IMR-90 (cell line): ENCODE data around the gene RAB5B. TPM values are rescaled to one million over a fixed set of nuclear protein-coding genes. Genes with fewer than 3 reads are reported as not detected.

ENCODE experiments used
- ATAC-seq: fragments of 200-7000 bp; cut with Tn5 transposase; 2 replicates; pipeline ENCODE4 v1.9.1; 2020; ENCODE audit warnings: low read depth, mild to moderate bottlenecking, moderate library complexity
- BruUV-seq: library from RNA; stranded (reverse); fragments of 400-500 nt; replicated peaks from 2 replicates; lab custom pipeline; 2021; lab: Mats Ljungman, UMichigan
- CTCF ChIA-PET: fragments of 300-600 bp; formaldehyde crosslinking; extraction: SDS; loops from one replicate; lab custom pipeline; 2021; ENCODE audit warnings: antibody characterized with exemption; lab: Yijun Ruan, JAX
- POLR2A ChIA-PET: fragments of 300-600 bp; sonication (Branson Sonifier 250); formaldehyde crosslinking; loops from one replicate; lab custom pipeline; 2022; ENCODE audit warnings: antibody characterized with exemption; ENCODE audit not compliant: unreplicated experiment; lab: Charles Lee
- DNase-seq: peaks from one replicate; pipeline ENCODE4 v3.0.0; 2013
- H2AFZ ChIP-seq: replicated peaks from 2 replicates; pipeline ENCODE3; 2013; ENCODE audit warnings: low read length, mild to moderate bottlenecking; ENCODE audit not compliant: poor library complexity
- H2AK5ac ChIP-seq: 2 replicates; pipeline ENCODE4 v1.6.1; 2013; ENCODE audit warnings: low read depth, low read length, inconsistent platforms
- H2AK9ac ChIP-seq: replicated peaks from 2 replicates; pipeline ENCODE3; 2013; ENCODE audit warnings: mild to moderate bottlenecking, low read depth, low read length, moderate library complexity; ENCODE audit not compliant: poor library complexity
- H2BK120ac ChIP-seq: 2 replicates; pipeline ENCODE4 v1.6.1; 2013; ENCODE audit warnings: low read depth, low read length, inconsistent platforms
- H2BK15ac ChIP-seq: 3 replicates; pipeline ENCODE4 v1.6.1; 2013; ENCODE audit warnings: low read depth, low read length, inconsistent platforms
- H2BK20ac ChIP-seq: 2 replicates; pipeline ENCODE4 v1.6.1; 2013; ENCODE audit warnings: low read depth, mild to moderate bottlenecking, inconsistent platforms, low read length, moderate library complexity
- H2BK5ac ChIP-seq: 2 replicates; pipeline ENCODE4 v1.6.1; 2013; ENCODE audit warnings: mild to moderate bottlenecking, low read depth, low read length, inconsistent platforms; ENCODE audit not compliant: poor library complexity, severe bottlenecking
- H3K14ac ChIP-seq: replicated peaks from 2 replicates; pipeline ENCODE4 v1.6.1; 2013; ENCODE audit warnings: low read depth, low read length, inconsistent platforms
- H3K18ac ChIP-seq: 2 replicates; pipeline ENCODE4 v1.6.1; 2013; ENCODE audit warnings: low read depth, low read length, control low read depth
- H3K23ac ChIP-seq: 2 replicates; pipeline ENCODE4 v1.6.1; 2013; ENCODE audit warnings: low read depth, low read length, inconsistent platforms
- H3K27ac ChIP-seq: 2 replicates; pipeline ENCODE4 v1.5.1; 2013; ENCODE audit warnings: mild to moderate bottlenecking, control low read depth, low read length; ENCODE audit not compliant: insufficient read depth
- H3K27me3 ChIP-seq: 2 replicates; pipeline ENCODE4 v1.6.1; 2013; ENCODE audit warnings: low read length; ENCODE audit not compliant: control insufficient read depth, insufficient read depth
- H3K36me3 ChIP-seq: 2 replicates; pipeline ENCODE4 v1.6.1; 2013; ENCODE audit warnings: low read length, mixed read lengths; ENCODE audit not compliant: control insufficient read depth, insufficient read depth
- H3K4ac ChIP-seq: 2 replicates; pipeline ENCODE4 v1.6.1; 2013; ENCODE audit warnings: low read depth, low read length, inconsistent platforms
- H3K4me1 ChIP-seq: 2 replicates; pipeline ENCODE4 v1.6.1; 2013; ENCODE audit warnings: low read length, mixed read lengths; ENCODE audit not compliant: control insufficient read depth, insufficient read depth
- H3K4me2 ChIP-seq: 2 replicates; pipeline ENCODE4 v1.6.1; 2013; ENCODE audit warnings: low read depth, mild to moderate bottlenecking, control low read depth, low read length, moderate library complexity
- H3K4me3 ChIP-seq: 2 replicates; pipeline ENCODE4 v1.5.1; 2013; ENCODE audit warnings: low read depth, mild to moderate bottlenecking, control low read depth, low read length, moderate library complexity; ENCODE audit not compliant: insufficient read depth
- H3K56ac ChIP-seq: 2 replicates; pipeline ENCODE4 v1.6.1; 2013; ENCODE audit warnings: low read length, inconsistent platforms; ENCODE audit not compliant: insufficient read depth; ENCODE audit errors: extremely low read depth
- H3K79me1 ChIP-seq, 2 experiments: 2 replicates each; pipeline ENCODE4 v1.6.1; 2013; ENCODE audit warnings: low read length in 2 of 2, inconsistent platforms in 1 of 2, low read depth in 1 of 2
- H3K9ac ChIP-seq: 2 replicates; pipeline ENCODE4 v1.6.1; 2013; ENCODE audit warnings: low read depth, low read length, control low read depth
- H3K9me1 ChIP-seq: 2 replicates; pipeline ENCODE4 v1.6.1; 2013; ENCODE audit warnings: low read length, inconsistent platforms; ENCODE audit not compliant: insufficient read depth
- H3K9me3 ChIP-seq: 2 replicates; pipeline ENCODE4 v1.6.1; 2013; ENCODE audit warnings: low read length; ENCODE audit not compliant: control insufficient read depth, insufficient read depth
- H4K20me1 ChIP-seq: 2 replicates; pipeline ENCODE4 v1.6.1; 2013; ENCODE audit warnings: low read length, inconsistent platforms; ENCODE audit not compliant: insufficient read depth
- H4K5ac ChIP-seq: 2 replicates; pipeline ENCODE4 v1.6.1; 2013; ENCODE audit warnings: mild to moderate bottlenecking, low read depth, low read length, control low read depth
- H4K8ac ChIP-seq, 2 experiments: 2 replicates each; pipeline ENCODE4 v1.6.1; 2013; ENCODE audit warnings: low read depth in 2 of 2, low read length in 2 of 2, control low read depth in 1 of 2, inconsistent platforms in 1 of 2
- H4K91ac ChIP-seq: 2 replicates; pipeline ENCODE4 v1.6.1; 2013; ENCODE audit warnings: low read depth, low read length, inconsistent platforms; ENCODE audit not compliant: insufficient read depth
- MAFK ChIP-seq: IDR thresholded peaks from 2 replicates; pipeline ENCODE4 v1.6.1; 2012; ENCODE audit warnings: low read depth, low read length, improper control_type of control experiment
- MAZ ChIP-seq: IDR thresholded peaks from 2 replicates; pipeline ENCODE4 v1.6.1; 2012; ENCODE audit warnings: low read depth, mild to moderate bottlenecking, low read length, improper control_type of control experiment, moderate library complexity, borderline replicate concordance
- WGBS, 2 experiments: methylation state at CpG; one replicate each; pipeline versions ENCODE4 v1.1.5 to v1.1.7; 2013; ENCODE audit warnings: missing lambda C conversion rate in 2 of 2; ENCODE audit not compliant: insufficient read length in 1 of 2; ENCODE audit errors: extremely low coverage in 2 of 2; 5-methylcytosine and 5-hydroxymethylcytosine counted together
- dilution Hi-C: fragments of 300-500 bp; cut with HindIII; formaldehyde crosslinking; loops from one replicate; pipeline ENCODE4 v1.14.3; 2018; ENCODE audit warnings: low sequenced_read_pairs; ENCODE audit not compliant: unreplicated experiment
- in situ Hi-C: fragments of 300-500 bp; cut with MboI; formaldehyde crosslinking; loops from 3 replicates; pipeline ENCODE4 v1.14.3; 2019; ENCODE audit warnings: low sequenced_read_pairs, inconsistent platforms, mixed read lengths
- intact Hi-C: fragments of 100-400 bp; cut with micrococcal nuclease; formaldehyde crosslinking; loops from 2 replicates; pipeline ENCODE4 v1.10.0; 2022
- polyA plus RNA-seq, 3 experiments: library from polyadenylated mRNA; depleted of rRNA; stranded (reverse); fragments of >200 nt; gene quantifications; 2 replicates each; pipeline ENCODE4 v1.2.3, GENCODE V29; 2012; ENCODE audit warnings: low replicate concordance in 1 of 3
- total RNA-seq: library from RNA; depleted of rRNA; stranded (reverse); fragments of >200 nt; gene quantifications from 2 replicates; pipeline ENCODE4 v1.2.3, GENCODE V29; 2012

Gene RAB5B
- total and polyA plus RNA-seq, 2 of the 4 experiments (the other 2 are of a cell fraction) = 56.5 to 99.2 TPM

DNA sequence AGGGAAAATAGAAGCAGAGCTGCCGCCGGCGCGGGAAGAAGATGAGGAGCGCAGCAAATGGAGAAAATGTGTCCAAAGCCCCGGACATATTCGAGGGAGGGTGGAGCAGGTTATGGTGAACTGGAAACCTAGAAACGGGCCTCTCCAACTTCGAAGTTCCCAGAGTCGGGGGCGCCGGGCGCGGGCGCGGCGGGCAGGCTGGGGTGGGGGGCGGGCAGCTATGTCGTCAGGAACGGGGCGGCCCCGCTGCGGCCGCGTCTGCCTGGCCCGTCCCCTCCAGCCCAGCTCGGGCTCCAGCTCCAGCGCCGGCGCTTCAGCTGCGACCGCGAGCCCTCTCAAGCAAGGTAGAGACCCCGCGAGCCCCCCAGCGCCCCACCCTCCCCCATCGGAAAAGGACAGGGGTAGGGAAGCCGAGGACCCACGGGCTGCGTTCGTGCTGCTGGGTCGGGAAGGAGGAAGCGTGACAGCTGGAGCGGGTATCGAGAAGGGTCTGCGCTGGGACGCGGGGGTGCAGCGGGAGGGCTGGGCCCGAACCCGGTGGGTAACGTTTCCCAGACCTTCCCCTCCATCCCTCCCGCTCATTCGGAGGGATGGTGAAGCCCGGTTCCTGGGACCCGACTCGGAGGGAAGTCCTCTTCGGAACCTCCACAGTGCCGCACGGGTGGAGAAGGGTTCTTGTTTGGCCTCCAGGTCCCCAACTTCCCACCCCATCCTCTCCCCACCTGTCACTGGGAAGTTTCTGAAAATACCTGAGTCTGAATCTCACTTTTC lies 41.9 kb upstream of the RAB5B start:
- Histone ChIP-seq H3K4ac (peak overlapping the region; percentile 93), H3K36me3 (no peaks in the 10 kb centered on the region), H3K27me3 (no peaks in the 10 kb centered on the region), H3K4me2 (peak overlapping the region; percentile 92), H3K27ac (peak overlapping the region; percentile 84), H3K4me1 (peaks cover 18% of the 10 kb centered on the region), H3K14ac (peak overlapping the region; percentile 89), H2AFZ (peak overlapping the region; percentile 88), H4K20me1 (no peaks in the 10 kb centered on the region), H3K56ac (peak overlapping the region; percentile 72), H4K8ac (peak overlapping the region; percentile 37 to 87), H3K79me1 (peaks cover 35 to 80% of the 10 kb centered on the region in 2 experiments), H3K9me1 (peaks cover 16% of the 10 kb centered on the region), H2BK120ac (peak overlapping the region; percentile 82), H2BK5ac (peak overlapping the region; percentile 89), H4K91ac (peak overlapping the region; percentile 86), H2AK9ac (peak overlapping the region; percentile 97), H2BK15ac (peak overlapping the region; percentile 26; the same call in 2 of the 3 replicates), H4K5ac (peak overlapping the region; percentile 73), H2AK5ac (peak overlapping the region; percentile 94; the same call in 1 of the 2 replicates), H2BK20ac (no peak overlapping the region; the same call in 1 of the 2 replicates), H3K9me3 (no peaks in the 10 kb centered on the region), H3K9ac (peak overlapping the region; percentile 90), H3K23ac (peak overlapping the region; percentile 95), H3K18ac (peak overlapping the region; percentile 80), H3K4me3 (peak overlapping the region; percentile 78)
- ChIA-PET CTCF (interaction anchor here (0.6 to 2.0 kb wide), 3 partner anchors 8 to 131 kb away, joined by 3 to 4 read pairs (median 3); no protein-coding TSS in a partner anchor), POLR2A (interaction anchor here (0.6 kb wide), 1 partner anchor 23 kb away, joined by 5 read pairs; no protein-coding TSS in a partner anchor)
- intact Hi-C loops = loop anchor here (1.0 to 5.0 kb wide), 3 partner anchors 85 to 190 kb away; partner anchors contain the start of genes GDF11, ORMDL2 and SARNP
- no TSS peak for BruUV-seq
- ATAC-seq = peak; percentile 56
- peak; percentile 29 for DNase-seq
- in situ Hi-C loops = no loop called here
- dilution Hi-C loops = no loop called here
- WGBS, 2 experiments = 4% methylated on average over 9 of the region's 60 CpGs; no CpG with 5 or more reads in 1 of the 2 experiments
- TF ChIP-seq MAZ (peak; percentile 3; the same call in 1 of the 2 replicates), MAFK (no peak)
